SK-N-SH (cell line): ENCODE measurements around the gene PPP1CA. TPM values are rescaled to one million over a fixed set of nuclear protein-coding genes. Genes with fewer than 3 reads are reported as not detected.

Source experiments
- CTCF ChIA-PET: fragments of 300-600, 350-600 bp; formaldehyde crosslinking; extraction: SDS; loops from one replicate; lab custom pipeline; 2021; lab: Yijun Ruan, JAX
- POLR2A ChIA-PET: fragments of 350-600 bp; sonication (Branson Sonifier 250); formaldehyde crosslinking; extraction: SDS; loops from one replicate; lab custom pipeline; 2020; ENCODE audit warnings: antibody characterized with exemption, inconsistent platforms; lab: Yijun Ruan, JAX
- DNase-seq: peaks from one replicate; pipeline ENCODE4 v3.0.0; 2012
- H2AFZ ChIP-seq: fragments of 200-600 bp; sonication (generic); 2 replicates; pipeline ENCODE4 v1.8.1; 2016; ENCODE audit warnings: antibody characterized with exemption, mild to moderate bottlenecking, low read depth
- H3F3A ChIP-seq: fragments of 200-600 bp; sonication (generic); replicated peaks from 2 replicates; pipeline ENCODE3; 2016; ENCODE audit warnings: antibody characterized with exemption, mild to moderate bottlenecking; ENCODE audit not compliant: insufficient read depth
- H3K27ac ChIP-seq, 2 experiments: fragments of 200-500 bp in 1 of 2; fragments of 200-600 bp in 1 of 2; sonication (Bioruptor generic) in 1 of 2; sonication (generic), shearing (Covaris generic) in 1 of 2; 2 replicates each; pipeline versions ENCODE4 v1.5.1 to v1.6.1; 2014 to 2016; ENCODE audit warnings: low read depth in 2 of 2, inconsistent platforms in 1 of 2, low read length in 1 of 2, mild to moderate bottlenecking in 1 of 2, mixed read lengths in 1 of 2
- H3K27me3 ChIP-seq: fragments of 200-600 bp; sonication (generic), shearing (Covaris generic); 2 replicates; pipeline ENCODE4 v1.6.1; 2016; ENCODE audit warnings: mixed run types; ENCODE audit not compliant: insufficient read depth
- H3K36me3 ChIP-seq, 2 experiments: fragments of 200-500 bp in 1 of 2; fragments of 200-600 bp in 1 of 2; sonication (Bioruptor generic) in 1 of 2; sonication (generic) in 1 of 2; replicated peaks in 1 of 2; 2 replicates each; pipeline versions ENCODE3 to v1.5.1; 2014 to 2016; ENCODE audit warnings: low read length in 1 of 2, mild to moderate bottlenecking in 1 of 2; ENCODE audit not compliant: insufficient read depth in 2 of 2, control insufficient read depth in 1 of 2
- H3K4me1 ChIP-seq, 2 experiments: fragments of 200-500 bp in 1 of 2; fragments of 200-600 bp in 1 of 2; sonication (Bioruptor generic) in 1 of 2; sonication (generic), shearing (Covaris generic) in 1 of 2; 2 replicates each; pipeline versions ENCODE4 v1.5.1 to v1.6.1; 2014 to 2016; ENCODE audit warnings: low read depth in 1 of 2, low read length in 1 of 2, mixed run types in 1 of 2; ENCODE audit not compliant: insufficient read depth in 2 of 2, control insufficient read depth in 1 of 2
- H3K4me2 ChIP-seq: fragments of 200-600 bp; sonication (generic), shearing (Covaris generic); 2 replicates; pipeline ENCODE4 v1.6.1; 2017; ENCODE audit warnings: mixed run types
- H3K4me3 ChIP-seq, 2 experiments: fragments of 200-500 bp in 1 of 2; fragments of 200-600 bp in 1 of 2; sonication (Bioruptor generic) in 1 of 2; sonication (generic), shearing (Covaris generic) in 1 of 2; 2 replicates each; pipeline versions ENCODE4 v1.5.1 to v1.8.1; 2014 to 2016; ENCODE audit warnings: low read depth in 2 of 2, inconsistent platforms in 1 of 2, low read length in 1 of 2, mild to moderate bottlenecking in 1 of 2, mixed read lengths in 1 of 2, moderate library complexity in 1 of 2
- H3K79me2 ChIP-seq: fragments of 200-600 bp; sonication (generic); 2 replicates; pipeline ENCODE4 v1.8.1; 2017; ENCODE audit warnings: mild to moderate bottlenecking; ENCODE audit not compliant: insufficient read depth
- H3K9ac ChIP-seq: fragments of 200-600 bp; sonication (generic); 2 replicates; pipeline ENCODE4 v1.6.1; 2017; ENCODE audit warnings: mixed run types
- H3K9me2 ChIP-seq: fragments of 200-600 bp; sonication (generic); 2 replicates; pipeline ENCODE4 v1.6.1; 2017; ENCODE audit warnings: mixed run types
- H3K9me3 ChIP-seq: fragments of 200-600 bp; sonication (generic); 2 replicates; pipeline ENCODE4 v1.6.1; 2017; ENCODE audit warnings: mixed run types, mild to moderate bottlenecking, moderate library complexity
- H4K20me1 ChIP-seq: fragments of 200-600 bp; sonication (generic); 2 replicates; pipeline ENCODE4 v1.6.1; 2017; ENCODE audit warnings: mild to moderate bottlenecking, mixed run types; ENCODE audit not compliant: insufficient read depth
- CHD2 ChIP-seq: fragments of 150-350 bp; IDR thresholded peaks from 2 replicates; pipeline ENCODE4 v1.6.1; 2018; ENCODE audit warnings: low read length; ENCODE audit not compliant: partially characterized antibody
- ELF1 ChIP-seq: IDR thresholded peaks from 2 replicates; pipeline ENCODE4 v1.4.0; 2012
- EZH2phosphoT487 ChIP-seq: fragments of 200-600 bp; sonication (generic); IDR thresholded peaks from 2 replicates; pipeline ENCODE4 v1.6.1; 2017; ENCODE audit warnings: low read depth, mixed run types, mild to moderate bottlenecking, antibody characterized with exemption, moderate library complexity, borderline replicate concordance
- FOSL2 ChIP-seq: IDR thresholded peaks from 2 replicates; pipeline ENCODE4 v1.4.0; 2012; ENCODE audit warnings: low read depth, mild to moderate bottlenecking, moderate library complexity, borderline replicate concordance
- GABPA ChIP-seq: IDR thresholded peaks from 2 replicates; pipeline ENCODE4 v1.4.0; 2012; ENCODE audit warnings: low read depth, mild to moderate bottlenecking
- GATA2 ChIP-seq: sonication (generic); formaldehyde crosslinking; IDR thresholded peaks from 2 replicates; pipeline ENCODE4 v1.5.0; 2020; ENCODE audit warnings: mild to moderate bottlenecking, missing genetic modification reagents
- MEF2A ChIP-seq: IDR thresholded peaks from 2 replicates; pipeline ENCODE4 v1.4.0; 2012; ENCODE audit warnings: low read depth, borderline replicate concordance
- NFIC ChIP-seq: IDR thresholded peaks from 2 replicates; pipeline ENCODE4 v1.4.0; 2012; ENCODE audit warnings: borderline replicate concordance
- POLR2AphosphoS5 ChIP-seq: IDR thresholded peaks from 2 replicates; pipeline ENCODE4 v1.6.1; 2012; ENCODE audit warnings: low read depth, low read length
- RAD21 ChIP-seq: IDR thresholded peaks from 2 replicates; pipeline ENCODE4 v1.6.1; 2012; ENCODE audit warnings: mild to moderate bottlenecking, low read length
- RFX5 ChIP-seq: IDR thresholded peaks from 2 replicates; pipeline ENCODE4 v1.6.1; 2012; ENCODE audit warnings: mild to moderate bottlenecking, improper control_type of control experiment, low read length
- SIN3A ChIP-seq: IDR thresholded peaks from 2 replicates; pipeline ENCODE4 v1.6.1; 2012; ENCODE audit warnings: low read depth, mild to moderate bottlenecking, low read length, moderate library complexity, borderline replicate concordance
- SMC3 ChIP-seq: IDR thresholded peaks from 2 replicates; pipeline ENCODE4 v1.6.1; 2012; ENCODE audit warnings: low read depth, low read length, improper control_type of control experiment
- TAF1 ChIP-seq: IDR thresholded peaks from 2 replicates; pipeline ENCODE4 v1.6.1; 2012; ENCODE audit warnings: low read depth, mild to moderate bottlenecking, low read length, moderate library complexity, borderline replicate concordance
- YY1 ChIP-seq: IDR thresholded peaks from 2 replicates; pipeline ENCODE4 v1.4.0; 2012; ENCODE audit warnings: low read depth, mild to moderate bottlenecking
- WGBS: methylation state at CpG from one replicate; pipeline ENCODE4 v1.1.6; 2017; ENCODE audit warnings: low lambda C conversion rate; 5-methylcytosine and 5-hydroxymethylcytosine counted together
- polyA plus RNA-seq, 3 experiments: library from polyadenylated mRNA; depleted of rRNA; stranded (reverse); fragments of >200 nt; gene quantifications; 2 replicates each; pipeline ENCODE4 v1.2.3, GENCODE V29; 2012
- TF ChIP-seq, protein P1 (sequence below): IDR thresholded peaks from 2 replicates; pipeline ENCODE4 v1.4.0; 2012; ENCODE audit warnings: low read depth, borderline replicate concordance
- TF ChIP-seq, protein P2 (sequence below): IDR thresholded peaks from 2 replicates; pipeline ENCODE4 v1.4.0; 2012; ENCODE audit warnings: low read depth
- TF ChIP-seq, protein P3 (sequence below): fragments of 150-350 bp; IDR thresholded peaks from 2 replicates; pipeline ENCODE4 v1.6.1; 2016; ENCODE audit warnings: mild to moderate bottlenecking, low read depth, low read length
- TF ChIP-seq, protein P4 (sequence below): fragments of 150-350 bp; IDR thresholded peaks from 2 replicates; pipeline ENCODE4 v1.6.1; 2017; ENCODE audit warnings: antibody characterized with exemption, low read length, low read depth, borderline replicate concordance
- TF ChIP-seq, protein P5 (sequence below): fragments of 200-600 bp; sonication (generic); IDR thresholded peaks from 2 replicates; pipeline ENCODE4 v1.6.1; 2017; ENCODE audit warnings: antibody characterized with exemption, mild to moderate bottlenecking, moderate library complexity

The PPP1CA gene
- polyA plus RNA-seq, 1 of the 3 experiments (the other 2 are of a cell fraction) = 261 TPM

DNA sequence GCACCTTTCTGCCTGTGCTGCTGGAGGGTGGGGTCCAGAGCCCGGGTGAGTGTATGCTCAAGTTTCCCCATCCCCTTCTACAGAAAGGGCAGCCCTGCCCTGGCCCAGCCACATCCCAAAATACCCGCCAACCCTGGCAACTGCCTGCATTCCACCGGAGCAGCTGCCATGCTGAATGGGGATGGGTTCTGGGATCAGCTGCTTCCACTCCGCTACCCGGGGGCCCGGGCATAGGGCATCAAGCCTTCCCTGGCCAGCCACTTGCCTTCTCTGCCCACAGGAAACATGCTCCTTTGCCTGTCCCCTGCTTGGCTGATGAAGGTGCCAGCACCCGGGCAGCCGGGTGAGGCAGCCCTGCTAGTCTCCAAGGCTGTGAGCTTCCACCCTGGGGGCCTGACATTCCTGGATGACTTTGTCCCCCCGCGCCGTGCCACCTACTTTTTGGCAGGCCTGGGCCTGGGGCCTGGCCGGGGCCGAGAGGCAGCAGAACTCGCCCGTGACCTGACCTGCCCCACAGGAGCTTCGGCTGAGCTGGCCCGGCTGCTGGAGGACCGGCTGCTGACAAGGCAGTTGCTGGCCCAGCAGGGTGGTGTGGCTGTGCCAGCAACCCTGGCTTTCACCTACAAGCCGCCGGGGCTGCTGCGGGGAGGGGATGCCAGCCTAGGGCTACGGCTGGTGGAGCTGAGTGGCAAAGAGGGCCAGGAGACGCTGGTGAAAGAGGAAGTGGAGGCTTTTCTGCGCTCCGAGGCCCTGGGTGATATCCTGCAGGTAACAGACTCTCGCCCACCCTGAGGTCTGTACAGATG lies 17.0 kb upstream of the PPP1CA start:
- no peaks in the 10 kb centered on the region for H3F3A ChIP-seq
- H3K4me3 ChIP-seq = no peak overlapping the region
- ChIA-PET POLR2A (interaction anchor here (1.1 kb wide), 1 partner anchor 13 kb away, joined by 3 read pairs; no protein-coding TSS in a partner anchor), CTCF (interaction anchor here (0.9 kb wide), 1 partner anchor 32 kb away, joined by 3 read pairs; no protein-coding TSS in a partner anchor)
- H3K9me2 ChIP-seq = no peaks in the 10 kb centered on the region
- H3K79me2 ChIP-seq = no peaks in the 10 kb centered on the region
- 94% methylated on average over 13 of the region's 26 CpGs for WGBS
- DNase-seq = no peak
- H3K9me3 ChIP-seq = no peaks in the 10 kb centered on the region
- no peak overlapping the region for H3K4me2 ChIP-seq
- no peaks in the 10 kb centered on the region for H3K36me3 ChIP-seq
- H3K27me3 ChIP-seq = no peaks in the 10 kb centered on the region
- peaks cover 8 to 9% of the 10 kb centered on the region in 2 experiments; a peak in 2 of 4 replicates for H3K4me1 ChIP-seq
- TF ChIP-seq SIN3A = no peak
- no peak for TF ChIP-seq POLR2AphosphoS5
- TF ChIP-seq GABPA = no peak
- TF ChIP-seq FOSL2 = no peak
- TF ChIP-seq, protein P1, sequence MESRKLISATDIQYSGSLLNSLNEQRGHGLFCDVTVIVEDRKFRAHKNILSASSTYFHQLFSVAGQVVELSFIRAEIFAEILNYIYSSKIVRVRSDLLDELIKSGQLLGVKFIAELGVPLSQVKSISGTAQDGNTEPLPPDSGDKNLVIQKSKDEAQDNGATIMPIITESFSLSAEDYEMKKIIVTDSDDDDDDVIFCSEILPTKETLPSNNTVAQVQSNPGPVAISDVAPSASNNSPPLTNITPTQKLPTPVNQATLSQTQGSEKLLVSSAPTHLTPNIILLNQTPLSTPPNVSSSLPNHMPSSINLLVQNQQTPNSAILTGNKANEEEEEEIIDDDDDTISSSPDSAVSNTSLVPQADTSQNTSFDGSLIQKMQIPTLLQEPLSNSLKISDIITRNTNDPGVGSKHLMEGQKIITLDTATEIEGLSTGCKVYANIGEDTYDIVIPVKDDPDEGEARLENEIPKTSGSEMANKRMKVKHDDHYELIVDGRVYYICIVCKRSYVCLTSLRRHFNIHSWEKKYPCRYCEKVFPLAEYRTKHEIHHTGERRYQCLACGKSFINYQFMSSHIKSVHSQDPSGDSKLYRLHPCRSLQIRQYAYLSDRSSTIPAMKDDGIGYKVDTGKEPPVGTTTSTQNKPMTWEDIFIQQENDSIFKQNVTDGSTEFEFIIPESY = no peak
- TF ChIP-seq RAD21 = no peak
- no peak for TF ChIP-seq RFX5
- TF ChIP-seq, protein P2, sequence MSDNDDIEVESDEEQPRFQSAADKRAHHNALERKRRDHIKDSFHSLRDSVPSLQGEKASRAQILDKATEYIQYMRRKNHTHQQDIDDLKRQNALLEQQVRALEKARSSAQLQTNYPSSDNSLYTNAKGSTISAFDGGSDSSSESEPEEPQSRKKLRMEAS = no peak
- no peak for TF ChIP-seq SMC3
- TF ChIP-seq CHD2 = no peak
- TF ChIP-seq, protein P3, sequence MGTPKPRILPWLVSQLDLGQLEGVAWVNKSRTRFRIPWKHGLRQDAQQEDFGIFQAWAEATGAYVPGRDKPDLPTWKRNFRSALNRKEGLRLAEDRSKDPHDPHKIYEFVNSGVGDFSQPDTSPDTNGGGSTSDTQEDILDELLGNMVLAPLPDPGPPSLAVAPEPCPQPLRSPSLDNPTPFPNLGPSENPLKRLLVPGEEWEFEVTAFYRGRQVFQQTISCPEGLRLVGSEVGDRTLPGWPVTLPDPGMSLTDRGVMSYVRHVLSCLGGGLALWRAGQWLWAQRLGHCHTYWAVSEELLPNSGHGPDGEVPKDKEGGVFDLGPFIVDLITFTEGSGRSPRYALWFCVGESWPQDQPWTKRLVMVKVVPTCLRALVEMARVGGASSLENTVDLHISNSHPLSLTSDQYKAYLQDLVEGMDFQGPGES = no peak
- TF ChIP-seq MEF2A = no peak
- TF ChIP-seq YY1 = no peak
- TF ChIP-seq ELF1 = no peak
- no peak for TF ChIP-seq GATA2 (CRISPR knock-in tag)
- TF ChIP-seq TAF1 = no peak
- TF ChIP-seq, protein P4, sequence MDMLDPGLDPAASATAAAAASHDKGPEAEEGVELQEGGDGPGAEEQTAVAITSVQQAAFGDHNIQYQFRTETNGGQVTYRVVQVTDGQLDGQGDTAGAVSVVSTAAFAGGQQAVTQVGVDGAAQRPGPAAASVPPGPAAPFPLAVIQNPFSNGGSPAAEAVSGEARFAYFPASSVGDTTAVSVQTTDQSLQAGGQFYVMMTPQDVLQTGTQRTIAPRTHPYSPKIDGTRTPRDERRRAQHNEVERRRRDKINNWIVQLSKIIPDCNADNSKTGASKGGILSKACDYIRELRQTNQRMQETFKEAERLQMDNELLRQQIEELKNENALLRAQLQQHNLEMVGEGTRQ = no peak
- TF ChIP-seq EZH2phosphoT487 = no peak
- TF ChIP-seq, protein P5, sequence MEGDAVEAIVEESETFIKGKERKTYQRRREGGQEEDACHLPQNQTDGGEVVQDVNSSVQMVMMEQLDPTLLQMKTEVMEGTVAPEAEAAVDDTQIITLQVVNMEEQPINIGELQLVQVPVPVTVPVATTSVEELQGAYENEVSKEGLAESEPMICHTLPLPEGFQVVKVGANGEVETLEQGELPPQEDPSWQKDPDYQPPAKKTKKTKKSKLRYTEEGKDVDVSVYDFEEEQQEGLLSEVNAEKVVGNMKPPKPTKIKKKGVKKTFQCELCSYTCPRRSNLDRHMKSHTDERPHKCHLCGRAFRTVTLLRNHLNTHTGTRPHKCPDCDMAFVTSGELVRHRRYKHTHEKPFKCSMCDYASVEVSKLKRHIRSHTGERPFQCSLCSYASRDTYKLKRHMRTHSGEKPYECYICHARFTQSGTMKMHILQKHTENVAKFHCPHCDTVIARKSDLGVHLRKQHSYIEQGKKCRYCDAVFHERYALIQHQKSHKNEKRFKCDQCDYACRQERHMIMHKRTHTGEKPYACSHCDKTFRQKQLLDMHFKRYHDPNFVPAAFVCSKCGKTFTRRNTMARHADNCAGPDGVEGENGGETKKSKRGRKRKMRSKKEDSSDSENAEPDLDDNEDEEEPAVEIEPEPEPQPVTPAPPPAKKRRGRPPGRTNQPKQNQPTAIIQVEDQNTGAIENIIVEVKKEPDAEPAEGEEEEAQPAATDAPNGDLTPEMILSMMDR = no peak
- no peak for TF ChIP-seq NFIC
- H3K27ac ChIP-seq = no peak overlapping the region
- H2AFZ ChIP-seq = no peak overlapping the region
- H3K9ac ChIP-seq = no peak overlapping the region
- H4K20me1 ChIP-seq = no peaks in the 10 kb centered on the region
